IPS DF 6.9 (cell line): ENCODE results near the gene ATP1A2.

ENCODE experiments used
- DNase-seq: peaks from one replicate; pipeline ENCODE4 v3.0.0-alpha.2; 2013; ENCODE audit warnings: low read depth, low spot score
- H3K27ac ChIP-seq: one replicate; pipeline ENCODE4 v1.5.1; 2013; ENCODE audit warnings: low read length, control low read depth
- H3K27me3 ChIP-seq: 2 replicates; pipeline ENCODE4 v1.6.1; 2013; ENCODE audit warnings: mild to moderate bottlenecking, low read length; ENCODE audit not compliant: control insufficient read depth, insufficient read depth
- H3K36me3 ChIP-seq: 2 replicates; pipeline ENCODE4 v1.6.1; 2013; ENCODE audit warnings: low read length; ENCODE audit not compliant: control insufficient read depth, insufficient read depth
- H3K4me1 ChIP-seq: 2 replicates; pipeline ENCODE4 v1.6.1; 2013; ENCODE audit warnings: low read length; ENCODE audit not compliant: control insufficient read depth, insufficient read depth
- H3K4me3 ChIP-seq: 2 replicates; pipeline ENCODE4 v1.5.1; 2013; ENCODE audit warnings: mild to moderate bottlenecking, low read length
- H3K9me3 ChIP-seq: 2 replicates; pipeline ENCODE4 v1.6.1; 2013; ENCODE audit warnings: low read length, inconsistent platforms; ENCODE audit not compliant: control insufficient read depth, insufficient read depth
- WGBS: extraction: QIAGEN DNeasy Blood & Tissue Kit; methylation state at CpG from one replicate; pipeline ENCODE4 v1.1.7; 2013; ENCODE audit warnings: mixed read lengths, missing lambda C conversion rate; ENCODE audit not compliant: insufficient read length, insufficient coverage; 5-methylcytosine and 5-hydroxymethylcytosine counted together

ATP1A2 gene

GRCh38 chr1:160146107-160146506, 30.5 kb downstream of the ATP1A2 start:
- H3K36me3 ChIP-seq = no peaks in the 10 kb centered on the region
- H3K9me3 ChIP-seq = no peaks in the 10 kb centered on the region
- H3K27me3 ChIP-seq = no peaks in the 10 kb centered on the region
- no peak for DNase-seq
- H3K27ac ChIP-seq = no peak overlapping the region
- no peaks in the 10 kb centered on the region for H3K4me1 ChIP-seq
- no peak overlapping the region for H3K4me3 ChIP-seq
- WGBS = no CpG with 5 or more reads among the region's 14 CpGs

GRCh38 chr1:160148121-160148520, 32.6 kb downstream of the ATP1A2 start:
- H3K27me3 ChIP-seq = no peaks in the 10 kb centered on the region
- DNase-seq = no peak
- H3K9me3 ChIP-seq = no peaks in the 10 kb centered on the region
- no peaks in the 10 kb centered on the region for H3K36me3 ChIP-seq
- no peak overlapping the region for H3K4me3 ChIP-seq
- no peak overlapping the region for H3K27ac ChIP-seq
- no CpG with 5 or more reads among the region's 3 CpGs for WGBS
- no peaks in the 10 kb centered on the region for H3K4me1 ChIP-seq

GRCh38 chr1:160149233-160149632, 33.7 kb downstream of the ATP1A2 start:
- no peak overlapping the region for H3K4me3 ChIP-seq

GRCh38 chr1:160149716-160150115, 34.2 kb downstream of the ATP1A2 start:
- DNase-seq = no peak
- Histone ChIP-seq H3K27ac (no peak overlapping the region), H3K9me3 (no peaks in the 10 kb centered on the region), H3K36me3 (no peaks in the 10 kb centered on the region), H3K27me3 (no peaks in the 10 kb centered on the region), H3K4me3 (no peak overlapping the region), H3K4me1 (no peaks in the 10 kb centered on the region)
- no CpG with 5 or more reads among the region's 2 CpGs for WGBS

More at GRCh38 chr1:160149233-160149632, 33.7 kb downstream of the ATP1A2 start:
- Histone ChIP-seq H3K27ac (no peak overlapping the region), H3K36me3 (no peaks in the 10 kb centered on the region), H3K27me3 (no peaks in the 10 kb centered on the region), H3K4me1 (no peaks in the 10 kb centered on the region), H3K9me3 (no peaks in the 10 kb centered on the region)
- no peak for DNase-seq

GRCh38 chr1:160151303-160151702, 35.7 kb downstream of the ATP1A2 start, which contains the start of gene ATP1A4:
TSS of gene ATP1A4 (plus strand) at chr1:160151603. CDS start at chr1:160152041, 438 bp downstream.
- H3K36me3 ChIP-seq = no peaks in the 10 kb centered on the region
- no peak for DNase-seq
- no peak within 1 kb of the TSS for H3K27ac ChIP-seq
- H3K27me3 ChIP-seq = no peaks in the 10 kb centered on the region
- H3K4me1 ChIP-seq = no peaks in the 10 kb centered on the region
- H3K4me3 ChIP-seq = no peak within 1 kb of the TSS
- no CpG with 5 or more reads among the region's 6 CpGs for WGBS
- no peaks in the 10 kb centered on the region for H3K9me3 ChIP-seq

- no peaks in the 10 kb centered on the region for H3K4me1 ChIP-seq
- H3K9me3 ChIP-seq = no peaks in the 10 kb centered on the region
- H3K27me3 ChIP-seq = no peaks in the 10 kb centered on the region
- WGBS = no CpG with 5 or more reads among the region's 3 CpGs
- no peaks in the 10 kb centered on the region for H3K36me3 ChIP-seq
- no peak for DNase-seq
- H3K4me3 ChIP-seq = no peak overlapping the region
- no peak overlapping the region for H3K27ac ChIP-seq
Observed at GRCh38 chr1:160154790-160155189, 39.2 kb downstream of the ATP1A2 start.

GRCh38 chr1:160156361-160156760, 40.8 kb downstream of the ATP1A2 start:
- Histone ChIP-seq H3K27me3 (no peaks in the 10 kb centered on the region), H3K36me3 (no peaks in the 10 kb centered on the region), H3K9me3 (no peaks in the 10 kb centered on the region), H3K4me1 (no peaks in the 10 kb centered on the region), H3K27ac (no peak overlapping the region), H3K4me3 (no peak overlapping the region)
- WGBS = no CpG with 5 or more reads among the region's 5 CpGs
- DNase-seq = no peak

- no peaks in the 10 kb centered on the region for H3K4me1 ChIP-seq
- H3K36me3 ChIP-seq = no peaks in the 10 kb centered on the region
- WGBS = no CpG with 5 or more reads among the region's 4 CpGs
- H3K27me3 ChIP-seq = no peaks in the 10 kb centered on the region
- H3K9me3 ChIP-seq = no peaks in the 10 kb centered on the region
- H3K27ac ChIP-seq = no peak overlapping the region
- no peak for DNase-seq
- H3K4me3 ChIP-seq = no peak overlapping the region
Observed at GRCh38 chr1:160157174-160157573, 41.6 kb downstream of the ATP1A2 start.

GRCh38 chr1:160158031-160158430, 42.5 kb downstream of the ATP1A2 start:
- H3K9me3 ChIP-seq = no peaks in the 10 kb centered on the region
- H3K4me1 ChIP-seq = no peaks in the 10 kb centered on the region
- no peaks in the 10 kb centered on the region for H3K27me3 ChIP-seq
- DNase-seq = no peak
- H3K36me3 ChIP-seq = no peaks in the 10 kb centered on the region
- H3K27ac ChIP-seq = no peak overlapping the region
- no peak overlapping the region for H3K4me3 ChIP-seq
- WGBS = no CpG with 5 or more reads among the region's 3 CpGs

GRCh38 chr1:160158534-160158933, 43.0 kb downstream of the ATP1A2 start:
- WGBS = no CpG with 5 or more reads among the region's 4 CpGs
- Histone ChIP-seq H3K27ac (no peak overlapping the region), H3K4me3 (no peak overlapping the region), H3K4me1 (no peaks in the 10 kb centered on the region), H3K27me3 (no peaks in the 10 kb centered on the region), H3K9me3 (no peaks in the 10 kb centered on the region), H3K36me3 (no peaks in the 10 kb centered on the region)
- DNase-seq = no peak

- DNase-seq = no peak
- Histone ChIP-seq H3K9me3 (no peaks in the 10 kb centered on the region), H3K27ac (no peak overlapping the region), H3K27me3 (no peaks in the 10 kb centered on the region), H3K36me3 (no peaks in the 10 kb centered on the region), H3K4me3 (no peak overlapping the region), H3K4me1 (no peaks in the 10 kb centered on the region)
Observed at GRCh38 chr1:160159846-160160245, 44.3 kb downstream of the ATP1A2 start.
